NCI-H1105 (cell line): Measurements from ENCODE around the gene ADISSP.

Experiments
- DNase-seq: peaks from one replicate; lab custom pipeline; 2025; lab: John Stamatoyannopoulos, UW

ADISSP gene

GRCh38 chr20:3738111-3739053 is 29.2 kb downstream of the ADISSP start:
- no peak for DNase-seq

- no peak for DNase-seq
Measured at GRCh38 chr20:3735768-3736167, 31.8 kb downstream of the ADISSP start.

GRCh38 chr20:3734111-3734843 is 33.3 kb downstream of the ADISSP start:
- no peak for DNase-seq

- no peak for DNase-seq
Measured at GRCh38 chr20:3733119-3733995, 34.2 kb downstream of the ADISSP start.

- no peak for DNase-seq
Measured at GRCh38 chr20:3732327-3733118, 35.0 kb downstream of the ADISSP start, which contains the start of gene HSPA12B. Gene HSPA12B, plus strand, starts transcription at chr20:3732685. Its CDS starts 5,990 bp downstream, at chr20:3738675.

- no peak for DNase-seq
Measured at GRCh38 chr20:3731944-3732326, 35.6 kb downstream of the ADISSP start.

GRCh38 chr20:3730803-3731672 is 36.5 kb downstream of the ADISSP start:
- no peak for DNase-seq

GRCh38 chr20:3729811-3730540 is 37.6 kb downstream of the ADISSP start:
- DNase-seq, result no peak

- DNase-seq, result no peak
Measured at GRCh38 chr20:3729378-3729777, 38.2 kb downstream of the ADISSP start.

GRCh38 chr20:3728876-3729275 is 38.7 kb downstream of the ADISSP start:
- no peak for DNase-seq

GRCh38 chr20:3728354-3728753 is 39.2 kb downstream of the ADISSP start:
- no peak for DNase-seq

- no peak for DNase-seq
Measured at GRCh38 chr20:3727401-3728021, 40.0 kb downstream of the ADISSP start.

GRCh38 chr20:3724356-3724755 is 43.2 kb downstream of the ADISSP start:
- DNase-seq, result no peak

GRCh38 chr20:3723284-3723683 is 44.3 kb downstream of the ADISSP start:
- DNase-seq, result no peak

GRCh38 chr20:3721912-3722311 is 45.6 kb downstream of the ADISSP start:
- DNase-seq, result no peak

- no peak for DNase-seq
Measured at GRCh38 chr20:3720626-3721025, 46.9 kb downstream of the ADISSP start.

GRCh38 chr20:3720068-3720467 is 47.5 kb downstream of the ADISSP start:
- no peak for DNase-seq

- DNase-seq, result no peak
Measured at GRCh38 chr20:3719046-3719445, 48.5 kb downstream of the ADISSP start.

- DNase-seq, result peak; percentile 29
Measured at GRCh38 chr20:3716195-3716834, 51.2 kb downstream of the ADISSP start.
